DMS114 treated with DMSO at 0.1 percent for 48 hours (cell line): ENCODE data around the gene GLB1L3.
A peak's percentile ranks its signal among the peaks of the same experiment; 100 is the strongest.
"Not testable (repeated sequence)": the region's sequence is repeated elsewhere in the genome, so short reads cannot be mapped to it uniquely, and the experiment has no call there.

Experiments used
- DNase-seq: peaks from one replicate; lab custom pipeline; 2025; ENCODE audit not compliant: unreplicated experiment; lab: John Stamatoyannopoulos, UW

Gene GLB1L3

DNA sequence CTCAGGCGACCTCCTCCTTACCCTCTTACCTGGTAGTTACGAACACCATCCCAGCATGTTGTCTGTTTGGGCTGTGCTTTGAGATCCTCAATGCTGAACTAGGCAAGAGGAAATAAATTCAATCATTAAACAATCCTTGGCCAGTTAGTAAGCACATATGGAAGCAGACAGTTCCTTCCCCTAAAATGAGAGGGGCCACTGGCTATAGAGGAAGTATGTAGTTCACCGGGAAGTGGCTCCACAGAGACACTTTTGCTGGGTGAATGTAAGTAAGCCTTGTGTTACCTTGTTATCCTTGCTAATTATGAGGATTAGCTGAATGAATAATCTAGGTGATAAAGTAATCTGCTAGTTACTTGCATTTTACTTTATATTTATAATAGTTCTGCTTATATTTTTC, 25.9 kb upstream of the GLB1L3 start:
- no peak for DNase-seq

DNA sequence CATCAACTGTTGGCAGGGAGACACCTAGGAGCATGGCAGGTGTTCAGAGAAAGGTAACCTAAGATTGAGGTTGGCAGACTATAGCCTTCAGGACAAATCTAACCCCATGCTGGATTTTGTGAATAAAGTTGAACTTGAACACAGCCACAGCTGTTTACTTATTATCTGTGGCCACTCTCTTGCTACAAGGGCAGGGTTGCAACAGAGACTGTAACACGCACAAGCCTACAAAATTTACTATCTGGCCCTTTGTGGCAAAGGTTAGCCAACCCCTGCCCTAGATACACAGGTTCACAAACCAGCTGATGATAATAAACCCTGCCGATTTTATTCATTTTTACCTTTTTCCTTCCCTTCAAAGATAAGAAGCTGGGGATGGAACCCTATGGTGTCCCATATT, 25.5 kb upstream of the GLB1L3 start:
- DNase-seq, result no peak

DNA sequence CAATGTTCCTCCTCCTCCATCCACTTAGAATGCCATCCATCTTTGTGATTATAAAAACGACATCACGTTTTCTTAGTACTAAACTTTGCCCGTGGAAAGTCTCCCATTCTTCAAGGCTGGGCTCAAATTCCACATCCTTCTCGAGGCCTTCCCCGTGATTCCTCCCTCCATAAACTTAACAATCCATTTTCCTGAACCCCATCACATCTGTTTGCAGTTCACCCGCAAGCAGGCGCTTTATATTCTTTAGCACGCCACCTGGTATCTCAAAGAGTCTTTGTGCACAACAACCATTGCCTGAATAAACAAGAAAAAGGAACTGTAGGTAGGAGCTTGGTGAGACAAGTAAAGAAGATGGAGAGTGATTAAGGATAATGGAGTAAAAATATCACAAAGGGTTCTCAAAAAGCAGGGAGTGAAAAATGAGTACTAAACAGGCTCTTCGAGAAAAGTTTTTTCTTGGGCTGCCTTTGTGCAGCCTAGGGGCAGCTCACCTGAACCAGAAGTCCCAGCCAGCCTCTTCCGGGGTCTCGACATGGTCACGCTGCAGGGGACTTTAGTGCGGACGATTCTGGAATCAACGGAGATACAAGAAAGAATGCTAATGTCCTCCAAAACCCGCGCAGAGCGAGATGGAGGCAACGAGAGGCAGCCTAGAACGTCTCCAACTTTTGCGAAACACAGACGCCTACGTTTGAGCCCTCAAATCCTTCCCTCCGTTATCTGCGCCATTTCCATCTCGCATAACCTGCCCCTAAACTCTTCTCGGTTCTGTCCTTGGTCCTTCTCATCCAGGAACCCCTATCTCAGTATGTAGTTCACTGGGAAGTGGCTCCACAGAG, 23.6 kb upstream of the GLB1L3 start:
- peak; percentile 35 for DNase-seq

DNA sequence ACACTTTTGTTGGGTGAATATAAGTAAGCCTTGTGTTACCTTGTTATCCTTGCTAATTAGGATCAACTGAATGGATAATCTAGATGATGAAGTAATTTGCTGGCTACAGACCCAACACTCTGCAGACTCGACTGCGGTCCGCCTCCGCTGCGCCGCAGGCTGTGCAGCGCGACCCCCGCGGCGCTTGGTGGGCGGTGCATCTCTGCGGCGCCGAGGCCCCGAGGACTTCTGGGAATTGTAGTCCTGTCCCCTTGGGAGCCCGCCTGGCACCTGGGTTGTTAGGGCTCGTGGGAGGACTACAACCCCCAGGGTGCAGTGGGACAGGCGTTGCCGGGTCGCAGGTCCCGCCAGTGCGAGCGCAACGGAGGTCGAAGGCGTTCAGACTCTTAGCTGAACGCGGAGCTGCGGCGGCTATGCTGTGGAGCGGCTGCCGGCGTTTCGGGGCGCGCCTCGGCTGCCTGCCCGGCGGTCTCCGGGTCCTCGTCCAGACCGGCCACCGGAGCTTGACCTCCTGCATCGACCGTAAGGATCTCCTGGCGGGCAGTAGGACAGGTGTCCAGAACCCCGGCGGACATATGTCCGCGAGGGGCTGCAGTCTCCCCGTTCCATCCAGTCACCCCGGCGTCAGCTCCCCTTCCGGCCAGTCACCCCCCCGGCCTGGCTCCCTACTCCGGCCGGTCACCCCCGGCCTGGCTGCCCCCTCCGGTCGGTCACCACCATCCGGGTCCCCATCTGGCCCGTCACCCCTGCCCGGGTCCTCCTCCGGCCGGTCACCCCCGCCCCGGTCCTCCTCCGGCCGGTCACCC, 22.8 kb upstream of the GLB1L3 start, which contains the start of the genes ACAD8 and THYN1:
Gene ACAD8, plus strand, starts transcription at position 381 of the 806 bp plus-strand sequence. Its CDS starts 33 bp downstream, at position 414.
Gene THYN1, minus strand, starts transcription at position 165 of the 806 bp plus-strand sequence. CDS start 470 bp downstream, outside the sequence.
- peak; percentile 79 for DNase-seq

- no peak for DNase-seq
Observed at GRCh38 chr11:134254433-134255183, 21.6 kb upstream of the GLB1L3 start.

- DNase-seq, result not testable (repeated sequence)
Observed at GRCh38 chr11:134255184-134255561, 21.0 kb upstream of the GLB1L3 start.

DNA sequence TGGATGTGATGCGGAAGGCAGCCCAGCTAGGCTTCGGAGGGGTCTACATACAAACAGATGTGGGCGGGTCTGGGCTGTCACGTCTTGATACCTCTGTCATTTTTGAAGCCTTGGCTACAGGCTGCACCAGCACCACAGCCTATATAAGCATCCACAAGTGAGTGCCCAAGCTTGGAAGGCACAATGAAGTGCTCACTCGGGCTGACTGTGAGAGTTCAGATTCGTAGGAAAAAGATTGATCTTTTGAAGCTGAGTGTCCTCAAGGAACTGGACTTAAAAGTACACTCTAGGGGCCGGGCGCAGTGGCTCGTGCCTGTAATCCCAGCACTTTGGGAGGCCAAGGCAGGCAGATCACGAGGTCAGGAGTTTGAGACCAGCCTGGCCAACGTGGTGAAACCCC, 19.1 kb upstream of the GLB1L3 start:
- DNase-seq, result no peak

DNA sequence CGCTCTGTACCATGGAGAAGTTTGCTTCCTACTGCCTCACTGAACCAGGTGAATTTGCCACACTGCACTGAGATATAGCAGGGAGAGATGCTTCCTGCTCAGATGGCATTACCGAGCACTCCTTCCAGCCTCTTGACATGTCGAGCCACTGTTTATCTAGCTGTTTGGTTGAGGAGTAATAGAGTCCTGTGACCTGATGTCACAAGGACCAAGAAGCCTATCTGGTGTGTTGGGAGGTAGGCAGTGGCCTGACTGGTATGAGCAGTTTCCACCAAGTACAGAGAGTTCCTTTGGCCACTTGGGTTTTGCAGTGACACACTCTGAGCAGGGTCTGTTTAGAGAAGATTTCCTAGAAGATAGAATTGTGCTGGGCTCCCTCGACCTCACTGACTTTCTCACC, 17.6 kb upstream of the GLB1L3 start:
- no peak for DNase-seq

- DNase-seq, result no peak
Observed at GRCh38 chr11:134260503-134260902, 15.7 kb upstream of the GLB1L3 start.

DNA sequence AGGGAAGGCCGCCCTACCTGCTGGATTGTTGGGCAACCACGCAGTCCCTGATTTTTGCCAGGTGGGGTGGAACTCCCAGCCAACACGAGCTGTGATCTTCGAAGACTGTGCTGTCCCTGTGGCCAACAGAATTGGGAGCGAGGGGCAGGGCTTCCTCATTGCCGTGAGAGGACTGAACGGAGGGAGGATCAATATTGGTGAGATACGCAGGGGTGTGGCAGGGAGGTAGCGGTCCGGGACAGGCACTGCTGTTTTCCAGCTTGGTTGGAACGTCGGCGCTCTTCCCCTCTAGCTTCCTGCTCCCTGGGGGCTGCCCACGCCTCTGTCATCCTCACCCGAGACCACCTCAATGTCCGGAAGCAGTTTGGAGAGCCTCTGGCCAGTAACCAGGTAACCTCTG, 15.2 kb upstream of the GLB1L3 start:
- no peak for DNase-seq

DNA sequence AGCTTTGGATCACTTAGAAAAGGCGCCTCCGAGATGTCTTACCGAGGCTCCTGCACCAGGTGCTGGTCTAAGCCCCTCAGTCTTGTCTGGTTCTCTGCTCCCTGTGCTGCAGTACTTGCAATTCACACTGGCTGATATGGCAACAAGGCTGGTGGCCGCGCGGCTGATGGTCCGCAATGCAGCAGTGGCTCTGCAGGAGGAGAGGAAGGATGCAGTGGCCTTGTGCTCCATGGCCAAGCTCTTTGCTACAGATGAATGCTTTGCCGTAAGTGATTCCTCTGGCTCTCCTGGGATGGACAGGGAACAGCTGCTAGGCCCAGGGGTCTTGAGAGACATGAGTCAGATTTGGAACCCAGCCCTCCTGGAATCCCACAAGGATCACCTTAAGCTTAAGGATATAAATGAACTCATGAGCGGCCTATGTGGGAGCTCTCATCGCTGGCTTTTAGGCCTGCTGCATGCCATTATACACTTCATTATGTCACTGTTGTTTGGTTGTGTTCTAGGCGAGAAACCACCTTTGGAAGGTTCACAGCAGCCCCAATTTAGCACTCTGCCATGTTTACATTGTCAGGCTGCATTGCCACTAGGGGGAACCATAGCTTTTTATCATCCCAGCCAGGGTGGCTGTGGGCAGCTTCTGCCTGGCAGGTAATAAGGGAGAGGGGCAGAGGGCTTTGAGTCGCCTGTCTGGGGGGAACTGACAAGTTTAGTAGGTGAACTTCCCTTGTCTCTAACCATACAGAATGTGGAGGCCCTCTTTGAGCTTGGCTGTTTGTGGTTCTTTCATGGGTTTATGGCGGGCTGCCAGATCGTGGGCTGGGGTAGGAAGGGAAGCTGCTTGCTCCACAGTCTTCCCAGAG, 14.3 kb upstream of the GLB1L3 start:
- DNase-seq, result no peak

DNA sequence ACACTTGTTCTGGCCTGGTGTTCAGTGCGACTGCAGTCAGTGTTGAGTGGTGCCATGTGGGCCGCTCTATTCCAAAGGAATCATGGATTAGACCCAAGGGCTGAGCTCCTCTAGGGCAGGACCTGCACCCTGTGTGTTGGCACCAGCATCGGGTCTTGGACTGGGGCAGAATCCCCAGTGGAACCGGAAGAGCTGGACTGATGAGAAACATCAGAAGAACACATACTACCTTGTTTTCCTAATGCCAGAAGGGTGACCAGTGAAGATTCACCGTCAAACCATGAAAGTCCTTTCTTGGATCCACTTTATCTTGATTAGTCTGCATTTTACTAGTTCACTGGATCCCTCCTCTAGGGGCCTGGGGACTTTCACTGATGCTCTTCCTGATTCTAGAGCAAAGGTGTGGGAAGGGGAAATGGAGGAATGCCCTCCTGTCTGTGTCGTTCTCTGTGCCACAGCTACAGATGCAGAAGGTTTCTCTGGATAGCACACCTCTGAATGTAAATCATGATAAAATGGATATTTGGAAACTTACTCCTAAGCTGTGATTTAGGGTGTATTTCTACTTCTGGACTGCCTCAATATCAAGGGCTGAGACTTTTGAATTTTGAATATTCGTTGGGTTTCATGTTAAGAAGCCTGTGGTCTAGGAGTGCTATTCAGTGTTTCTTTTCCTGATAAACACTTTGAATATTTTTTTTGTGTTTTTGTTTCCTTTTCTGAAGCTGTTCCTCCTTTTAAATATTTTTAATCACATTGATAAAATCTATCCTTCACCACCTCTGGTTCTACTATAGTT, 11.0 kb upstream of the GLB1L3 start:
- no peak for DNase-seq

GRCh38 chr11:134266440-134266839, 9.7 kb upstream of the GLB1L3 start:
- DNase-seq, result no peak

- DNase-seq, result no peak
Observed at GRCh38 chr11:134266841-134267251, 9.3 kb upstream of the GLB1L3 start.

- no peak for DNase-seq
Observed at GRCh38 chr11:134267461-134267860, 8.7 kb upstream of the GLB1L3 start.

DNA sequence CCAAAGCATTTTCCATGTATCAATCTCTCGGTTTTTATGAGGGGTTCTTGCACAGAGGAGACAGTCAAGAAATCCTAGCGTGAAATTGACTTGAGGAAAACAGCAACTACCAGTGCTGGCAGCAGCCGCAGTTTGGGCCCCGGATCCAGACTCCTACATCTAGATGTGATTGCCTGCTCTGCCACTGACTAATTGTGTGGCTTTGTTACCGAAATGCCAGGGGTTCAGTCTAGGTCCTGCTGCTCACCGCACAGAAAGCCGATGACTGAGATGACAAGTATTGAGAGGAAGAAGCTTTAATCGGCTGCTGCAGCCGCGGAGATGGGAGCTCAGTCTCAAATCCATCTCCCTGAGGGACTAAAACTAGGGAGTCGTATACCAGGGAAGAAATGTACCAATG, 8.2 kb upstream of the GLB1L3 start:
- DNase-seq, result no peak

- DNase-seq, result peak; percentile 6
Observed at GRCh38 chr11:134270250-134270714, 5.9 kb upstream of the GLB1L3 start.

DNA sequence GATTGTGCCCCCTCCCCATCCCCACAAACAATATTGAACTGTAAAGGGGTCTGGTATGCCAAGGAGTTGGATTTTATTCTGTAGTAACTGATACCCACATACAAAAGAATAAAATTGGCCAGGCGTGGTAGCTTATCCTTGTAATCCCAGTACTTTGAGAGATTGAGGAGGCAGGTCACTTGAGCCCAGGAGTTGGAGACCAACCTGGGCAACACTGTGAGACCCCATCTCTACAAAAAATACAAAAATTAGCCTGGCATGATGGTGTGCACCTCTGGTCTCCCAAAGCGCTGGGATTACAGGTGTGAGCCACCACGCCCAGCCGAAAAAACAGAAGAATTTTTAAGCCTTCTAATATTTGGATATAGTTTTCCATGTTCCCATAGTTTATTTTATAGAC, 4.2 kb upstream of the GLB1L3 start:
- no peak for DNase-seq
